ENCODE results near the gene SH3RF3. TPM values are rescaled to one million over a fixed set of nuclear protein-coding genes. Genes with fewer than 3 reads are reported as not detected.

Gene SH3RF3
- total and polyA plus RNA-seq, 10 of the 15 experiments (the other 5 are each of a cell fraction or from before 2014, with no cell fraction given): 0.08 to 8.8 (median 2.3) TPM

DNA sequence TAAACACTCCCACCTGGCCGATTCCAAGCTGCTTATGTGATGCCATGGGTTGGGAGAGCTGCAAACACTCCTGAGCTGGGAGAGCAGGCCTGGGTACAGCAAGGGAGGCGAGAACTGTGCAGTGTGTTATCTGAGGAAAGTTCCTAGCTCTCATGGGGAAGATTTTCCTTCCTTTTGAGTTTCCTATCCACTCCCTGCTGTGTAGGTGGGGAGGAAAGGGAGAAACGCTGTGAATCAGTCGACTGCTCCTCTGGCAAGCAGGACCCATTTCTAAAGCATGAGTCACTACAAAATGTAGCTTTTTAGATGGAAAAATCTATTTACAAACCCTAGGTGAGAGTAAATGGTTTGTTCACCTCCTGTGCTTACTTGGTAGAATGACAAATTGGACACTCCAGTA is 80.4 kb downstream of the SH3RF3 start:
- H3K79me2 ChIP-seq (ENCODE audit: control insufficient read depth, insufficient read depth, low read length): no peaks in the 10 kb centered on the region
- RAD21 ChIA-PET (ENCODE audit: unreplicated experiment): interaction anchor here (1.3 to 1.6 kb wide), 2 partner anchors 301 to 305 kb away, joined by 3 to 5 read pairs; no protein-coding TSS in a partner anchor
- no peaks in the 10 kb centered on the region for H4K20me1 ChIP-seq (ENCODE audit: control insufficient read depth, insufficient read depth)
- DNase-seq (ENCODE audit: low read depth, low spot score) (no peak), FAIRE-seq (no peak), ATAC-seq (no peak)
- SMC1A ChIA-PET (ENCODE audit: uncharacterized antibody, unreplicated experiment): interaction anchor here (0.7 to 4.0 kb wide), 3 partner anchors 8 to 77 kb away, joined by 3 to 33 read pairs (median 3); no protein-coding TSS in a partner anchor
- CTCF ChIA-PET: interaction anchor here (1.0 to 1.4 kb wide), 3 partner anchors 14 to 301 kb away, joined by 3 to 4 read pairs (median 4); no protein-coding TSS in a partner anchor
- intact Hi-C loops (cut with micrococcal nuclease; ENCODE audit: unreplicated experiment): no loop called here
- H3K9me3 ChIP-seq (replicated peaks; ENCODE audit: control insufficient read depth, insufficient read depth, low read length): no peaks in the 10 kb centered on the region
- H2AFZ ChIP-seq (ENCODE audit: control insufficient read depth, low read depth, low read length): no peak overlapping the region
- TF ChIP-seq TARDBP (IDR thresholded peaks at IDR 0.05; ENCODE audit: borderline replicate concordance) (no peak), STAT1 (conservative IDR thresholded peaks at IDR 0.05) (no peak), CHD4 (IDR thresholded peaks at IDR 0.05) (no peak), SMAD5 (IDR thresholded peaks at IDR 0.05; ENCODE audit: low read depth) (no peak), STAT3 (IDR thresholded peaks at IDR 0.05; ENCODE audit: low read depth, low read length) (no peak), E2F4 (IDR thresholded peaks at IDR 0.05; ENCODE audit: low read depth, low read length) (no peak), IRF5 (IDR thresholded peaks at IDR 0.05; ENCODE audit: borderline replicate concordance) (no peak)
- no peaks in the 10 kb centered on the region; a peak in 1 of 4 replicates for H3K27me3 ChIP-seq (replicated peaks in 1 of 2; ENCODE audit: control insufficient read depth in 2 of 2, insufficient read depth in 2 of 2, low read length in 1 of 2)
- in situ Hi-C loops (cut with MboI): no loop called here
- peaks cover 14% of the 10 kb centered on the region for H3K4me1 ChIP-seq (ENCODE audit: control insufficient read depth, insufficient read depth, low read length)
- 14% methylated on average over 4 of the region's 4 CpGs for WGBS (ENCODE audit: insufficient coverage, insufficient replicate concordance, low lambda C conversion rate, missing lambda C conversion rate)
- no peak overlapping the region for H3K4me2 ChIP-seq (ENCODE audit: control insufficient read depth, insufficient read depth)
- H3K27ac ChIP-seq (ENCODE audit: control insufficient read depth, insufficient read depth): no peak overlapping the region
- no peak overlapping the region for H3K9ac ChIP-seq (ENCODE audit: control insufficient read depth, insufficient read depth, low read length)
- no peaks in the 10 kb centered on the region for H3K36me3 ChIP-seq (ENCODE audit: control insufficient read depth in 2 of 2, insufficient read depth in 2 of 2, low read length in 1 of 2)
- no TSS peak for BruUV-seq (replicated peaks)
- H3K4me3 ChIP-seq: no peak overlapping the region
- POLR2A ChIA-PET: interaction anchor here (1.0 kb wide), 1 partner anchor 9 kb away, joined by 5 read pairs; no protein-coding TSS in a partner anchor

All from GM12878 (cell line).